Left ventricle myocardium inferior (tissue), 1 donor: ENCODE data around the gene MAST4. TPM values are rescaled to one million over a fixed set of nuclear protein-coding genes. Genes with fewer than 3 reads are reported as not detected.
"Not testable (repeated sequence)": the region's sequence is repeated elsewhere in the genome, so short reads cannot be mapped to it uniquely, and the experiment has no call there.

ENCODE experiments used
- DNase-seq: peaks from one replicate; pipeline ENCODE4 v3.0.0-alpha.2; 2020
- H3K27ac ChIP-seq: fragments of 200-600 bp; replicated peaks from 2 replicates; pipeline ENCODE4 v1.8.0; 2021
- H3K27me3 ChIP-seq: fragments of 200-600 bp; 2 replicates; pipeline ENCODE4 v1.8.0; 2021; ENCODE audit warnings: low read depth
- H3K36me3 ChIP-seq: fragments of 200-600 bp; 2 replicates; pipeline ENCODE4 v1.8.0; 2021
- H3K4me1 ChIP-seq: fragments of 200-600 bp; 2 replicates; pipeline ENCODE4 v1.8.0; 2021
- H3K4me3 ChIP-seq: fragments of 200-600 bp; 2 replicates; pipeline ENCODE4 v1.8.0; 2021; ENCODE audit warnings: mild to moderate bottlenecking, moderate library complexity
- H3K9me3 ChIP-seq: fragments of 200-600 bp; replicated peaks from 2 replicates; pipeline ENCODE4 v1.8.0; 2021
- intact Hi-C: fragments of 100-400 bp; cut with micrococcal nuclease; formaldehyde crosslinking; loops from one replicate; pipeline ENCODE4 v1.11.0; 2022
- total RNA-seq: library from RNA; stranded (reverse); fragmentation: NEBNext Ultra II Directional; extraction: Animal tissue kit (Norgen Biotek cat#: 25700); gene quantifications from one replicate; pipeline ENCODE4 v1.2.1, GENCODE V29; 2021
- TF ChIP-seq, protein P1 (sequence below): fragments of 200-600 bp; IDR thresholded peaks from 2 replicates; pipeline ENCODE4 v1.8.0; 2021; ENCODE audit warnings: antibody characterized with exemption, mild to moderate bottlenecking, borderline replicate concordance
- donor health status: DM: no; HTN: yes; CAD: no; lungs with severe emphysema.

The MAST4 gene
- total RNA-seq, 1 donor from 2014 or later = 55.7 TPM

DNA sequence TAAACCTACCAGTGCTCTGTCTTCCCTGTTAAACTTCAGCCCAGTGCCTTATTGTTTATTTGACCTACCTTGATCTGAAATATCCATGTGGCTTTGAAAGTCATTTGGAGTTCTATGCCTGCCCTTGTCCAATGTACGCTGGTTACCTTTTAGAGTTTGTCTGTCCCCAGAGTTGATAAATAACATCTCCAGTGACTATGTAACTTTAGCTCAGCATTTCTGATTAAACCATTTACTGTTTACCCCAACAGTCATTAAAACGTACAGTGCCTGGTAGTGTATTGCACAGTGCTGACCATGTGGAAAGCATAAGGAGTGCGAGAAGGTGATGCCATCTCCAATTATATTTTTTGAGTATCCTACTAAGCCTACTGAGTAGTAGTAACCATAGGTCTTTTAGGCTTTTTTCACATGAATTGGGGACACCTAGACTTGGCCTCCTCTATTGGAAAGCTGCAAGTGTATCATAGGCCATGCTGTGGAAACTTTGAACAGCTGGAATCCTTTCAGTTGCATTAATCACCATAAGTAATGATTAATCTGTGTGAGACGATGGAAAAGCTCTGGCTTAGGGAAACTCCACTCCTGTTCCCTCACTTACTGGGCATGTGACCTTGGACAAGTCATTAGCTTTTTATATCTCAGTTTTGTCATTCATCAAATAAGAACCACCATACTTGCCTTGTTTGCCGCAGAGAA is 93.5 kb downstream of the MAST4 start:
- peaks cover 10% of the 10 kb centered on the region for H3K4me1 ChIP-seq
- no peaks in the 10 kb centered on the region for H3K36me3 ChIP-seq
- no peaks in the 10 kb centered on the region for H3K9me3 ChIP-seq
- no peak overlapping the region for H3K4me3 ChIP-seq
- TF ChIP-seq, protein P1, sequence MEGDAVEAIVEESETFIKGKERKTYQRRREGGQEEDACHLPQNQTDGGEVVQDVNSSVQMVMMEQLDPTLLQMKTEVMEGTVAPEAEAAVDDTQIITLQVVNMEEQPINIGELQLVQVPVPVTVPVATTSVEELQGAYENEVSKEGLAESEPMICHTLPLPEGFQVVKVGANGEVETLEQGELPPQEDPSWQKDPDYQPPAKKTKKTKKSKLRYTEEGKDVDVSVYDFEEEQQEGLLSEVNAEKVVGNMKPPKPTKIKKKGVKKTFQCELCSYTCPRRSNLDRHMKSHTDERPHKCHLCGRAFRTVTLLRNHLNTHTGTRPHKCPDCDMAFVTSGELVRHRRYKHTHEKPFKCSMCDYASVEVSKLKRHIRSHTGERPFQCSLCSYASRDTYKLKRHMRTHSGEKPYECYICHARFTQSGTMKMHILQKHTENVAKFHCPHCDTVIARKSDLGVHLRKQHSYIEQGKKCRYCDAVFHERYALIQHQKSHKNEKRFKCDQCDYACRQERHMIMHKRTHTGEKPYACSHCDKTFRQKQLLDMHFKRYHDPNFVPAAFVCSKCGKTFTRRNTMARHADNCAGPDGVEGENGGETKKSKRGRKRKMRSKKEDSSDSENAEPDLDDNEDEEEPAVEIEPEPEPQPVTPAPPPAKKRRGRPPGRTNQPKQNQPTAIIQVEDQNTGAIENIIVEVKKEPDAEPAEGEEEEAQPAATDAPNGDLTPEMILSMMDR = no peak
- DNase-seq = no peak
- intact Hi-C loops = no loop called here
- H3K27ac ChIP-seq = no peak overlapping the region
- no peaks in the 10 kb centered on the region for H3K27me3 ChIP-seq

DNA sequence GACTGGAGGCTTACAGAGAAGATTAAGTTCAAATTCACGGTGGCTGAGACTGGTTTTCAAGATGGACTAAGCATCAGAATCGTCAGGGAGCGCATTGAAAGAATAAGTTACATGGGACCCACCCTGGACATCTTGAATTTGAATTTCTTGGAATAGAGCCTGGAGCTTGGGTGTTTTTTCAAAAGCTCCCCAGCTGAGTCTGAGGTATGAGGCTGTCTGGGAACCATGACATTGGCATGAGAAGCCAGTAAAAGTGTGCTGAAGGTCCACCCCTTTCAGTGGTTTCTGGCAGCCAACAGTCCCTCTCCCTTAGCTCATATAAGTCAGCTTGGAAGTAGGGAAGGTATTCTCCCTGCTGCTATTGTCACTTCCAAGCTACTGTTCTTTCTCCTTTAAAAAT is 97.8 kb downstream of the MAST4 start:
- TF ChIP-seq, protein P1 = no peak
- H3K9me3 ChIP-seq = peaks cover 9% of the 10 kb centered on the region
- H3K27ac ChIP-seq = no peak overlapping the region
- peaks cover 12% of the 10 kb centered on the region for H3K4me1 ChIP-seq
- no peak overlapping the region for H3K4me3 ChIP-seq
- no peaks in the 10 kb centered on the region for H3K27me3 ChIP-seq
- no peak for DNase-seq
- no peaks in the 10 kb centered on the region for H3K36me3 ChIP-seq
- intact Hi-C loops = no loop called here

DNA sequence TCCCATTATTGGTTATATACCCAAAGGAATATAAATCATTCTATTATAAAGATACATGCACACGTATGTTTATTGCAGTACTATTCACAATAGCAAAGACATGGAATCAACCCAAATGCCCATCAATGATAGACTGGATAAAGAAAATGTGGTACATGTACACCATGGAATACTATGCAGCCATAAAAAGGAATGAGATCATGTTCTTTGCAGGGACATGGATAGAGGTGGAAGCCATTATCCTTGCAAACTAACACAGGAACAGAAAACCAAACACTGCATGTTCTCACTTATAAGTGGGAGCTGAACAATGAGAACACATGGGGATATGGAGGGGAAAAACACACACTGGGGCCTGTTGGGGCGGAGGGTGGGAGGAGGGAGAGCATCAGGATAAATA is 99.6 kb downstream of the MAST4 start:
- H3K4me1 ChIP-seq, DNase-seq, H3K27ac ChIP-seq, H3K36me3 ChIP-seq, H3K9me3 ChIP-seq, H3K4me3 ChIP-seq, intact Hi-C loops, H3K27me3 ChIP-seq: not testable (repeated sequence)

DNA sequence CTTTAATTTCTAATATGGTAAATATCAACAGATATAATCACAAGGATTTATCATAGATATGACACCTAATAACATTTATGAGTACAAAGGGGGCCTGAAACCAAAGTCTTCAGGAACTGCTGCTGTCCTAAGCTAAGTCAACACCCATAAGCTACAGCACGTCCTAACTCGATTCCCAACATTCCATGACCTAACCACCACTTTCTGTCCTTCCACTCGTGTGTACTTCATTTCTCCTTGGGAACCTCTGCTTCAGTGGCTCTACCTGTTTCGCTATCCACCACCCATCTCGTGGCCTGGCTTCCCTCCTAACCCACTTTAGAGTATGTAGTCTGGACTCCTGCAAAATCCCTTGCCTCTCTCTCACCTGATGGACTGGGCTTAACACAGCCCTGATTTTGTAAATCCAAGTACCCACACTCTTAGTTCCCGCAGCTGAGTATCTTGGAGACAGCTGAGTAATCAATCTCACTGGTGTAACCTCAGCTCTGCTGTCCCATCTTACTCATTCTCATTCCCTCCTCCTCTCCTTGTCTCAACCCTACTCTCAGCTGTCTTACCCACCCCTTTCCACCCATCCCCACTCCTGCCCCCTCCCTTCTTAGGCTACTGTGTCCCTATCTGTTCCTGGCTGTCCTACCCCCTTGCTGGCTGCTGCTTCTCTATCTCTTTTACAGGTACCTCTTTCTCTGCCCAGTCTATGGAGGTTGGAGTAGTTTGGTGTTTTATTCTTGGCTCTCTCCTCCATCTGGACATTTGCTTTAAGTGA is 101.8 kb downstream of the MAST4 start:
- Histone ChIP-seq H3K27me3 (no peaks in the 10 kb centered on the region), H3K4me1 (peaks cover 3% of the 10 kb centered on the region), H3K36me3 (no peaks in the 10 kb centered on the region), H3K4me3 (no peak overlapping the region), H3K9me3 (peaks cover 9% of the 10 kb centered on the region), H3K27ac (no peak overlapping the region)
- DNase-seq = no peak
- intact Hi-C loops = no loop called here
- TF ChIP-seq, protein P1 = no peak

DNA sequence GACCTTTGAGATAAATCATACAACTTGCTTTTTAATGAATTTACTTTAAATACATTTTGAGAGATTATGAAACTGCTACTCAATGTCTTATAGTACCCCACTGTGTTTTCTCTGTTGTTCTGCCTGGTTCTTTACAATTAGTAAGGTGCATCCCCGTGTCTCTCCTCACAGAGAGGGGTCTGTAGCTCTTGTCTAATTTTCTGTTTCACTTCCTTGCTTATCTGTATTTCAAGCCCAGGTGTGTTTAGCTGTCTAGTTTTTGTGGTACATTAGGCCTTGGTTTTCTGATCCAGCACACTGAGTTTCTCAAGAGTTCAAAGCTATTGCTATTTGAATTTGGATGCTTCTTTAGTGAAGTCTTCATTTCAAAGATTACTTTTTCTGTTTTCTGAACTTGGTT is 105.1 kb downstream of the MAST4 start:
- Histone ChIP-seq H3K27me3 (no peaks in the 10 kb centered on the region), H3K27ac (no peak overlapping the region), H3K36me3 (no peaks in the 10 kb centered on the region), H3K4me3 (no peak overlapping the region), H3K9me3 (no peaks in the 10 kb centered on the region), H3K4me1 (peaks cover 16% of the 10 kb centered on the region)
- TF ChIP-seq, protein P1 = no peak
- intact Hi-C loops = no loop called here
- DNase-seq = no peak

DNA sequence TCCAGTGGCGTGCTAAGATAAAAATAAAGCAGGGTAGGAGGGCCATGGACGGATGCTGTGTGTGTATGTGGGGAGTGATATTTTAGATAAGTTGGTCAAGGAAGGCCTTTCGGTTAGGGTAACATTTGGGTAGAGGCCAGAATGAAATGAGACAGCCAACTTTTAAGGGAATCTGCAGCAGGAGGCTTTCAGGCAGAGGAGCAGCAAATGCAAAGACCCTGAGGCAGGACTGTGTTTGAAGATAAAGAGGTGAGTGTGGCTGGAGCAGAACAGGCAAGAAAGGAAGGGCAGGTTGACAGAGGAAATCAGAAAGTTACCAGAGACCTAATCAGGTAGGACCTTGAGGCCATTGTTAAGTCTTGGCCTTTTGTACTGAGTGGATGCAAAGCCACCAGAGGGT is 106.2 kb downstream of the MAST4 start:
- H3K9me3 ChIP-seq = no peaks in the 10 kb centered on the region
- H3K4me1 ChIP-seq = peaks cover 16% of the 10 kb centered on the region
- intact Hi-C loops = no loop called here
- H3K27me3 ChIP-seq = no peaks in the 10 kb centered on the region
- no peak for DNase-seq
- TF ChIP-seq, protein P1 = no peak
- no peak overlapping the region for H3K27ac ChIP-seq
- no peaks in the 10 kb centered on the region for H3K36me3 ChIP-seq
- H3K4me3 ChIP-seq = no peak overlapping the region
